Measurements from ENCODE around the gene PTX4. TPM values are rescaled to one million over a fixed set of nuclear protein-coding genes. Genes with fewer than 3 reads are reported as not detected.

PTX4 gene
- total and polyA plus RNA-seq, 4 donors: 0.08 to 0.61 TPM; not detected in 2

DNA sequence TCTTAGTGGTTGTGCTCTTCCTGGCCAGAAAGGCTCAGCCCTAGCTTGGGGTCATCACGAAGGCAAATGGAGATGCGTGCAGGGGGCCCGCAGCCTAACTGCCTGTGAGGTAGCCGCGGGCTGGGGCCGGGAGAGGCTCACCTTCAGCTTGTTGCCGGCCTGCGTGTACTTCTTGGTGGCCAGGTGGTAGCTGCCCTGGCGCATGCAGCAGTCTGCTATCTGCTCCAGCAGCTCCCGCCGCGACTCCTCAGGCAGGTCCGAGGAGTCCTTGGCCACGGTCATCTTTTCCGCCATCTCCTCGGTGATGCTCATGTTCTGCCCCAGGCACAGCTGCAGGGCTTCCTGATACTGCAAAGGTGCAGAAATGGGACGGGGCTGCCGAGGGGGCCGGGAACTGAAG, 31.7 kb upstream of the PTX4 start:
- 96% methylated on average over 19 of the region's 19 CpGs for WGBS

DNA sequence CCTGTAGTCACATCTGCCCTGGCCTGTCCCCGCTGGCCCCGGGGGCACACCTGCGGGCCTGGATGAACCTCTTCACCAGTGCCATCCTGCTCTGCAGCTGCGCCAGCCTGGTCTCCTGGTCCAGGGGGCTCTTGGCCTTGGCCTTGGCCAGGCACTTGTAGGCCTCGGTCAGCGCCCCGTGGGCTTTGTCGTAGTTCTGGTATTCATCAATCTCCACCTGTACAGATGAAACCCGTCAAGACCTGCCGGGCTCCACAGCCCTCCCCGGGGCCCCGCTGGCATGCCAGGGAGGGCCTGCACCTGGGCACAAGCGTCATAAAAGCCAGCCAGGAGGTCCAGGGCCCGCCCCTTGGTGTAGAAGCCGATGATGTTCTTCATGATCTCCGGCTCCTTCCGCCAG, 31.1 kb upstream of the PTX4 start:
- H3K36me3 ChIP-seq (ENCODE audit: control insufficient read depth in 4 of 4, insufficient read depth in 3 of 4, low read depth in 1 of 4, low read length in 3 of 4): peaks cover 0 to 18% (median 2%) of the 10 kb centered on the region in 4 donors
- no peak overlapping the region for H3K27ac ChIP-seq (ENCODE audit: low read depth in 1 of 2, low read length in 2 of 2)
- H3K4me3 ChIP-seq (ENCODE audit: low read depth in 1 of 3, low read length in 3 of 3): no peak overlapping the region
- 93% methylated on average over 17 of the region's 17 CpGs for WGBS
- DNase-seq (ENCODE audit: low spot score): no peak
- no peaks in the 10 kb centered on the region for H3K9me3 ChIP-seq (ENCODE audit: control insufficient read depth in 4 of 4, low read length in 3 of 4)
- H3K4me1 ChIP-seq (ENCODE audit: control insufficient read depth in 4 of 4, insufficient read depth in 4 of 4, low read length in 3 of 4): no peaks in the 10 kb centered on the region
- H3K9ac ChIP-seq (ENCODE audit: low read depth in 1 of 2, low read length in 2 of 2): no peak overlapping the region
- no peaks in the 10 kb centered on the region for H3K27me3 ChIP-seq (ENCODE audit: control insufficient read depth in 4 of 4, insufficient read depth in 4 of 4, low read length in 3 of 4)
- TF ChIP-seq RXRA (IDR thresholded peaks at IDR 0.05) (no peak), YY1 (IDR thresholded peaks at IDR 0.05) (no peak), FOXA2 (IDR thresholded peaks at IDR 0.05) (no peak), HNF4A (conservative IDR thresholded peaks at IDR 0.05) (no peak), JUND (IDR thresholded peaks at IDR 0.05) (no peak), GABPA (IDR thresholded peaks at IDR 0.05 in 1 of 2, conservative IDR thresholded peaks at IDR 0.05 in 1 of 2) (no peak)
- TF ChIP-seq, protein P1, sequence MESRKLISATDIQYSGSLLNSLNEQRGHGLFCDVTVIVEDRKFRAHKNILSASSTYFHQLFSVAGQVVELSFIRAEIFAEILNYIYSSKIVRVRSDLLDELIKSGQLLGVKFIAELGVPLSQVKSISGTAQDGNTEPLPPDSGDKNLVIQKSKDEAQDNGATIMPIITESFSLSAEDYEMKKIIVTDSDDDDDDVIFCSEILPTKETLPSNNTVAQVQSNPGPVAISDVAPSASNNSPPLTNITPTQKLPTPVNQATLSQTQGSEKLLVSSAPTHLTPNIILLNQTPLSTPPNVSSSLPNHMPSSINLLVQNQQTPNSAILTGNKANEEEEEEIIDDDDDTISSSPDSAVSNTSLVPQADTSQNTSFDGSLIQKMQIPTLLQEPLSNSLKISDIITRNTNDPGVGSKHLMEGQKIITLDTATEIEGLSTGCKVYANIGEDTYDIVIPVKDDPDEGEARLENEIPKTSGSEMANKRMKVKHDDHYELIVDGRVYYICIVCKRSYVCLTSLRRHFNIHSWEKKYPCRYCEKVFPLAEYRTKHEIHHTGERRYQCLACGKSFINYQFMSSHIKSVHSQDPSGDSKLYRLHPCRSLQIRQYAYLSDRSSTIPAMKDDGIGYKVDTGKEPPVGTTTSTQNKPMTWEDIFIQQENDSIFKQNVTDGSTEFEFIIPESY (IDR thresholded peaks at IDR 0.05): no peak
- TF ChIP-seq, protein P2, sequence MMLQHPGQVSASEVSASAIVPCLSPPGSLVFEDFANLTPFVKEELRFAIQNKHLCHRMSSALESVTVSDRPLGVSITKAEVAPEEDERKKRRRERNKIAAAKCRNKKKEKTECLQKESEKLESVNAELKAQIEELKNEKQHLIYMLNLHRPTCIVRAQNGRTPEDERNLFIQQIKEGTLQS (IDR thresholded peaks at IDR 0.05): no peak
- TF ChIP-seq, protein P3, sequence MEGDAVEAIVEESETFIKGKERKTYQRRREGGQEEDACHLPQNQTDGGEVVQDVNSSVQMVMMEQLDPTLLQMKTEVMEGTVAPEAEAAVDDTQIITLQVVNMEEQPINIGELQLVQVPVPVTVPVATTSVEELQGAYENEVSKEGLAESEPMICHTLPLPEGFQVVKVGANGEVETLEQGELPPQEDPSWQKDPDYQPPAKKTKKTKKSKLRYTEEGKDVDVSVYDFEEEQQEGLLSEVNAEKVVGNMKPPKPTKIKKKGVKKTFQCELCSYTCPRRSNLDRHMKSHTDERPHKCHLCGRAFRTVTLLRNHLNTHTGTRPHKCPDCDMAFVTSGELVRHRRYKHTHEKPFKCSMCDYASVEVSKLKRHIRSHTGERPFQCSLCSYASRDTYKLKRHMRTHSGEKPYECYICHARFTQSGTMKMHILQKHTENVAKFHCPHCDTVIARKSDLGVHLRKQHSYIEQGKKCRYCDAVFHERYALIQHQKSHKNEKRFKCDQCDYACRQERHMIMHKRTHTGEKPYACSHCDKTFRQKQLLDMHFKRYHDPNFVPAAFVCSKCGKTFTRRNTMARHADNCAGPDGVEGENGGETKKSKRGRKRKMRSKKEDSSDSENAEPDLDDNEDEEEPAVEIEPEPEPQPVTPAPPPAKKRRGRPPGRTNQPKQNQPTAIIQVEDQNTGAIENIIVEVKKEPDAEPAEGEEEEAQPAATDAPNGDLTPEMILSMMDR (IDR thresholded peaks at IDR 0.05; ENCODE audit: low read depth, low read length, missing input control): no peak

More for the DNA sequence above, 31.7 kb upstream of the PTX4 start:
- no peak overlapping the region for H3K27ac ChIP-seq (ENCODE audit: low read depth in 1 of 2, low read length in 2 of 2)
- H3K9me3 ChIP-seq (ENCODE audit: control insufficient read depth in 4 of 4, low read length in 3 of 4): no peaks in the 10 kb centered on the region
- no peaks in the 10 kb centered on the region for H3K4me1 ChIP-seq (ENCODE audit: control insufficient read depth in 4 of 4, insufficient read depth in 4 of 4, low read length in 3 of 4)
- no peak overlapping the region for H3K4me3 ChIP-seq (ENCODE audit: low read depth in 1 of 3, low read length in 3 of 3)
- no peaks in the 10 kb centered on the region for H3K27me3 ChIP-seq (ENCODE audit: control insufficient read depth in 4 of 4, insufficient read depth in 4 of 4, low read length in 3 of 4)
- peaks cover 0 to 18% (median 2%) of the 10 kb centered on the region in 4 donors for H3K36me3 ChIP-seq (ENCODE audit: control insufficient read depth in 4 of 4, insufficient read depth in 3 of 4, low read depth in 1 of 4, low read length in 3 of 4)
- no peak overlapping the region for H3K9ac ChIP-seq (ENCODE audit: low read depth in 1 of 2, low read length in 2 of 2)
- no peak for DNase-seq (ENCODE audit: low spot score)
- TF ChIP-seq TAF1 (conservative IDR thresholded peaks at IDR 0.05) (no peak), RXRA (IDR thresholded peaks at IDR 0.05) (no peak), NR2F2 (IDR thresholded peaks at IDR 0.05) (no peak), FOXA1 (IDR thresholded peaks at IDR 0.05) (no peak), EGR1 (IDR thresholded peaks at IDR 0.05; ENCODE audit: low read depth in 2 of 2) (no peak), JUND (IDR thresholded peaks at IDR 0.05) (no peak), YY1 (IDR thresholded peaks at IDR 0.05) (no peak), SP1 (IDR thresholded peaks at IDR 0.05) (no peak), FOXA2 (IDR thresholded peaks at IDR 0.05) (no peak)
- TF ChIP-seq, protein P4, sequence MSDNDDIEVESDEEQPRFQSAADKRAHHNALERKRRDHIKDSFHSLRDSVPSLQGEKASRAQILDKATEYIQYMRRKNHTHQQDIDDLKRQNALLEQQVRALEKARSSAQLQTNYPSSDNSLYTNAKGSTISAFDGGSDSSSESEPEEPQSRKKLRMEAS (IDR thresholded peaks at IDR 0.05): no peak
- TF ChIP-seq, protein P3 (IDR thresholded peaks at IDR 0.05; ENCODE audit: low read depth, low read length, missing input control): no peak
- TF ChIP-seq, protein P1 (IDR thresholded peaks at IDR 0.05): no peak

All from liver (tissue), 9 donors.